ENCODE measurements around the gene GRAMD1A. TPM values are rescaled to one million over a fixed set of nuclear protein-coding genes. Genes with fewer than 3 reads are reported as not detected.

Gene GRAMD1A
- total RNA-seq, 1 donor from 2014 or later = 67.9 TPM

GRCh38 chr19:34972163-34972705 is 27.9 kb upstream of the GRAMD1A start:
- Mint-ChIP-seq H3K4me1 (ENCODE audit: low read depth) (peaks cover 5% of the 10 kb centered on the region), H3K9me3 (ENCODE audit: low read depth) (peaks cover 4% of the 10 kb centered on the region), H3K36me3 (ENCODE audit: low read depth) (no peaks in the 10 kb centered on the region), H3K27ac (ENCODE audit: unreplicated experiment) (no peak overlapping the region), H3K27me3 (ENCODE audit: low read depth) (peaks cover 4% of the 10 kb centered on the region), H3K4me3 (ENCODE audit: unreplicated experiment) (no peak overlapping the region)
- TF ChIP-seq CTCF (IDR thresholded peaks at IDR 0.05) = no peak
- no peak for DNase-seq (ENCODE audit: low spot score)

GRCh38 chr19:34974646-34975045 is 25.5 kb upstream of the GRAMD1A start:
- Mint-ChIP-seq H3K36me3 (ENCODE audit: low read depth) (no peaks in the 10 kb centered on the region), H3K9me3 (ENCODE audit: low read depth) (peaks cover 4% of the 10 kb centered on the region), H3K27me3 (ENCODE audit: low read depth) (peaks cover 6% of the 10 kb centered on the region), H3K27ac (ENCODE audit: unreplicated experiment) (no peak overlapping the region), H3K4me3 (ENCODE audit: unreplicated experiment) (no peak overlapping the region), H3K4me1 (ENCODE audit: low read depth) (peaks cover 5% of the 10 kb centered on the region)
- TF ChIP-seq CTCF (IDR thresholded peaks at IDR 0.05) = no peak
- DNase-seq (ENCODE audit: low spot score) = no peak

- Mint-ChIP-seq H3K36me3 (ENCODE audit: low read depth) (no peaks in the 10 kb centered on the region), H3K4me1 (ENCODE audit: low read depth) (peaks cover 5% of the 10 kb centered on the region), H3K4me3 (ENCODE audit: unreplicated experiment) (no peak overlapping the region), H3K9me3 (ENCODE audit: low read depth) (peaks cover 4% of the 10 kb centered on the region), H3K27me3 (ENCODE audit: low read depth) (peaks cover 9% of the 10 kb centered on the region), H3K27ac (ENCODE audit: unreplicated experiment) (no peak overlapping the region)
- DNase-seq (ENCODE audit: low spot score) = no peak
- TF ChIP-seq CTCF (IDR thresholded peaks at IDR 0.05) = no peak
These were observed 25.1 kb upstream of the GRAMD1A start for GRCh38 chr19:34975056-34975455.

GRCh38 chr19:34976611-34977010 is 23.5 kb upstream of the GRAMD1A start:
- Mint-ChIP-seq H3K36me3 (ENCODE audit: low read depth) (no peaks in the 10 kb centered on the region), H3K4me3 (ENCODE audit: unreplicated experiment) (no peak overlapping the region), H3K4me1 (ENCODE audit: low read depth) (peaks cover 5% of the 10 kb centered on the region), H3K27ac (ENCODE audit: unreplicated experiment) (no peak overlapping the region), H3K27me3 (ENCODE audit: low read depth) (peaks cover 9% of the 10 kb centered on the region), H3K9me3 (ENCODE audit: low read depth) (peaks cover 4% of the 10 kb centered on the region)
- TF ChIP-seq CTCF (IDR thresholded peaks at IDR 0.05) = no peak
- DNase-seq (ENCODE audit: low spot score) = no peak

- no peaks in the 10 kb centered on the region for H3K36me3 Mint-ChIP-seq (ENCODE audit: low read depth)
- H3K9me3 Mint-ChIP-seq (ENCODE audit: low read depth) = peaks cover 12% of the 10 kb centered on the region
- peaks cover 9% of the 10 kb centered on the region for H3K27me3 Mint-ChIP-seq (ENCODE audit: low read depth)
- no peak overlapping the region for H3K4me3 Mint-ChIP-seq (ENCODE audit: unreplicated experiment)
- TF ChIP-seq CTCF (IDR thresholded peaks at IDR 0.05) = no peak
- H3K27ac Mint-ChIP-seq (ENCODE audit: unreplicated experiment) = no peak overlapping the region
- DNase-seq (ENCODE audit: low spot score) = peak; percentile 34
- no peaks in the 10 kb centered on the region for H3K4me1 Mint-ChIP-seq (ENCODE audit: low read depth)
These were observed 20.1 kb upstream of the GRAMD1A start for GRCh38 chr19:34979819-34980640.

Measured in chondrocyte (in vitro differentiated cells).